Spleen (tissue), 11 donors: Measurements from ENCODE around the gene RBM39. TPM values are rescaled to one million over a fixed set of nuclear protein-coding genes. Genes with fewer than 3 reads are reported as not detected.

ENCODE experiments used
- DNase-seq: peaks from one replicate; pipeline ENCODE4 v3.0.0-alpha.2; 2020
- H3K27ac ChIP-seq, 8 donors: fragments of 200-600 bp; sonication (generic) in 7 of 8; 1 replicate in 4 of 8; 2 replicates in 4 of 8; pipeline versions ENCODE4 v1.5.0 to v1.8.0; 2016 to 2021; ENCODE audit warnings: inconsistent platforms in 4 of 8, mild to moderate bottlenecking in 4 of 8, moderate library complexity in 1 of 8
- H3K27me3 ChIP-seq, 7 donors: fragments of 200-600 bp; sonication (generic) in 6 of 7; replicated peaks in 1 of 7; 1 replicate in 4 of 7; 2 replicates in 3 of 7; pipeline versions ENCODE4 v1.5.0 to v1.8.0; 2016 to 2021; ENCODE audit warnings: inconsistent platforms in 3 of 7, mild to moderate bottlenecking in 1 of 7
- H3K36me3 ChIP-seq, 6 donors: fragments of 200-600 bp; sonication (generic) in 5 of 6; 1 replicate in 4 of 6; 2 replicates in 2 of 6; pipeline versions ENCODE4 v1.5.0 to v1.8.0; 2016 to 2021; ENCODE audit warnings: inconsistent platforms in 2 of 6
- H3K4me1 ChIP-seq, 6 donors: fragments of 200-600 bp; sonication (generic) in 5 of 6; 1 replicate in 3 of 6; 2 replicates in 3 of 6; pipeline versions ENCODE4 v1.5.0 to v1.8.0; 2016 to 2021; ENCODE audit warnings: inconsistent platforms in 3 of 6
- H3K4me3 ChIP-seq, 8 donors: fragments of 200-600 bp; sonication (generic) in 7 of 8; 1 replicate in 4 of 8; 2 replicates in 4 of 8; pipeline versions ENCODE4 v1.5.0 to v1.8.0; 2016 to 2021; ENCODE audit warnings: inconsistent platforms in 4 of 8, mild to moderate bottlenecking in 4 of 8, moderate library complexity in 2 of 8
- H3K9me3 ChIP-seq, 8 donors: fragments of 200-600 bp; sonication (generic) in 7 of 8; 1 replicate in 4 of 8; 2 replicates in 4 of 8; pipeline versions ENCODE4 v1.5.0 to v1.8.0; 2016 to 2021; ENCODE audit warnings: inconsistent platforms in 4 of 8
- POLR2A ChIP-seq, 3 donors: fragments of 450-650 bp; IDR thresholded peaks; one replicate each; pipeline ENCODE4 v1.5.1; 2017; ENCODE audit warnings: antibody characterized with exemption in 3 of 3, mild to moderate bottlenecking in 1 of 3
- POLR2AphosphoS5 ChIP-seq, 3 donors: sonication (generic); formaldehyde crosslinking; IDR thresholded peaks; one replicate each; pipeline ENCODE4 v1.5.1; 2017; ENCODE audit warnings: antibody characterized with exemption in 3 of 3
- WGBS, 5 donors: extraction: QIAGEN DNeasy Blood & Tissue Kit in 3 of 5; methylation state at CpG; one replicate each; pipeline versions ENCODE4 v1.1.5 to v1.1.7; 2013 to 2018; 5-methylcytosine and 5-hydroxymethylcytosine counted together
- intact Hi-C: fragments of 100-400 bp; cut with DNase I; formaldehyde crosslinking; loops from one replicate; pipeline ENCODE4 v1.15.0; 2023; ENCODE audit warnings: low total_unique reads
- polyA plus RNA-seq, 3 donors: library from polyadenylated mRNA; stranded (reverse); fragments of 200-250 nt; gene quantifications; one replicate each; pipeline ENCODE4 v1.2.1, GENCODE V29; 2013
- total RNA-seq, 7 donors: library from RNA; depleted of rRNA in 3 of 7; stranded (reverse); fragments of >200 nt in 3 of 7; fragmentation: NEBNext Ultra II Directional in 4 of 7; extraction: Animal tissue kit (Norgen Biotek cat#: 25700) in 4 of 7; gene quantifications; one replicate each; pipeline versions ENCODE4 v1.1.0 to v1.2.1, GENCODE V29; 2016 to 2021
- TF ChIP-seq, protein P1 (sequence below), 11 experiments: fragments of 200-600 bp in 7 of 11; fragments of 450-650 bp in 4 of 11; sonication (generic) in 4 of 11; IDR thresholded peaks in 8 of 11; conservative IDR thresholded peaks in 3 of 11; 1 replicate in 7 of 11; 2 replicates in 4 of 11; pipeline versions ENCODE4 v1.4.0 to v1.8.0; 2016 to 2021; ENCODE audit warnings: antibody characterized with exemption in 11 of 11, inconsistent platforms in 4 of 11, mild to moderate bottlenecking in 1 of 11
- donor health status: healthy with polysubstance abuse.
- donor health status: DM: no; HTN: no; CAD: no; lungs with moderate emphysema.
- donor health status: DM: no; HTN: no; CAD: no.
- donor health status: Bipolar disorder and iron deficiency.
- donor health status: healthy.
- donor health status: DM: no; HTN: no; CAD: no.
- donor health status: DM: yes; HTN: yes; CAD: no.

The RBM39 gene
- total and polyA plus RNA-seq, 10 donors = 287 to 649 (median 414) TPM

GRCh38 chr20:35720165-35721123, 21.6 kb downstream of the RBM39 start:
- Histone ChIP-seq H3K4me1 (peaks cover 3 to 93% (median 26%) of the 10 kb centered on the region in 6 donors), H3K9me3 (no peaks in the 10 kb centered on the region), H3K27ac (no peak overlapping the region), H3K27me3 (no peaks in the 10 kb centered on the region), H3K36me3 (peaks cover 8 to 100% (median 100%) of the 10 kb centered on the region in 6 donors), H3K4me3 (no peak overlapping the region)
- WGBS, 5 donors = 90 to 98% (median 94%) methylated on average over 13 of the region's 13 CpGs
- intact Hi-C loops = no loop called here
- TF ChIP-seq, protein P1, sequence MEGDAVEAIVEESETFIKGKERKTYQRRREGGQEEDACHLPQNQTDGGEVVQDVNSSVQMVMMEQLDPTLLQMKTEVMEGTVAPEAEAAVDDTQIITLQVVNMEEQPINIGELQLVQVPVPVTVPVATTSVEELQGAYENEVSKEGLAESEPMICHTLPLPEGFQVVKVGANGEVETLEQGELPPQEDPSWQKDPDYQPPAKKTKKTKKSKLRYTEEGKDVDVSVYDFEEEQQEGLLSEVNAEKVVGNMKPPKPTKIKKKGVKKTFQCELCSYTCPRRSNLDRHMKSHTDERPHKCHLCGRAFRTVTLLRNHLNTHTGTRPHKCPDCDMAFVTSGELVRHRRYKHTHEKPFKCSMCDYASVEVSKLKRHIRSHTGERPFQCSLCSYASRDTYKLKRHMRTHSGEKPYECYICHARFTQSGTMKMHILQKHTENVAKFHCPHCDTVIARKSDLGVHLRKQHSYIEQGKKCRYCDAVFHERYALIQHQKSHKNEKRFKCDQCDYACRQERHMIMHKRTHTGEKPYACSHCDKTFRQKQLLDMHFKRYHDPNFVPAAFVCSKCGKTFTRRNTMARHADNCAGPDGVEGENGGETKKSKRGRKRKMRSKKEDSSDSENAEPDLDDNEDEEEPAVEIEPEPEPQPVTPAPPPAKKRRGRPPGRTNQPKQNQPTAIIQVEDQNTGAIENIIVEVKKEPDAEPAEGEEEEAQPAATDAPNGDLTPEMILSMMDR (IDR thresholded peaks at IDR 0.05 in 8 of 11, conservative IDR thresholded peaks at IDR 0.05 in 3 of 11) = no peak
- peak in 1 of 3 donors; percentile 33 for TF ChIP-seq POLR2AphosphoS5 (IDR thresholded peaks at IDR 0.05)
- TF ChIP-seq POLR2A (IDR thresholded peaks at IDR 0.05) = no peak
- no peak for DNase-seq

DNA sequence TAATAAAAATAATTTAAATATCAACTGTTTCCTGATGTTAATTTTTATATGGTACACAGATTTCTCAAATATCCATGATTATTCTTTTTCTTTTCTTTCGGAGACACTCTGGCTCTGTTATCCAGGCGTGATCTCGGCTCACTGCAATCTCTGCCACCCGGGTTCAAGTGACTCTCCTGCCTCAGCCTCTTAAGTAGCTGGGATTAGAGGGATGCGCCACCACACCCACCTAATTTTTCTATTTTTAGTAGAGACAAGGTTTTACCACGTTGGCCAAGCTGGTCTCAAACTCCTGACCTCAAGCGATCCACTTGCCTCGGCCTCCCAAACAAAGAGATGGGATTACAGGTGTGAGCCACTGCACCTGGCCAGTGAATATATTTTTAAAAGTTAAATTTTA, 22.3 kb downstream of the RBM39 start:
- no peaks in the 10 kb centered on the region for H3K27me3 ChIP-seq
- H3K27ac ChIP-seq = no peak overlapping the region
- no peak for DNase-seq
- H3K4me3 ChIP-seq = no peak overlapping the region
- 70 to 87% (median 72%) methylated on average over 8 of the region's 8 CpGs for WGBS, 5 donors
- TF ChIP-seq POLR2A (IDR thresholded peaks at IDR 0.05) = no peak
- TF ChIP-seq, protein P1 (IDR thresholded peaks at IDR 0.05 in 8 of 11, conservative IDR thresholded peaks at IDR 0.05 in 3 of 11) = no peak
- no peak for TF ChIP-seq POLR2AphosphoS5 (IDR thresholded peaks at IDR 0.05)
- H3K36me3 ChIP-seq = peaks cover 8 to 100% (median 100%) of the 10 kb centered on the region in 6 donors
- intact Hi-C loops = no loop called here
- no peaks in the 10 kb centered on the region for H3K9me3 ChIP-seq
- H3K4me1 ChIP-seq = peaks cover 3 to 93% (median 29%) of the 10 kb centered on the region in 6 donors

GRCh38 chr20:35718972-35719635, 23.0 kb downstream of the RBM39 start:
- Histone ChIP-seq H3K27ac (no peak overlapping the region), H3K9me3 (no peaks in the 10 kb centered on the region), H3K27me3 (no peaks in the 10 kb centered on the region), H3K4me3 (no peak overlapping the region), H3K36me3 (peaks cover 8 to 100% (median 100%) of the 10 kb centered on the region in 6 donors), H3K4me1 (peaks cover 3 to 99% (median 31%) of the 10 kb centered on the region in 6 donors)
- WGBS, 5 donors = 85 to 95% (median 93%) methylated on average over 12 of the region's 12 CpGs
- intact Hi-C loops = no loop called here
- DNase-seq = no peak
- no peak for TF ChIP-seq POLR2A (IDR thresholded peaks at IDR 0.05)
- TF ChIP-seq, protein P1 (IDR thresholded peaks at IDR 0.05 in 8 of 11, conservative IDR thresholded peaks at IDR 0.05 in 3 of 11) = no peak
- peak; percentile 23 to 34 (median 25) for TF ChIP-seq POLR2AphosphoS5 (IDR thresholded peaks at IDR 0.05)
